ENCODE measurements around the gene NALCN. TPM values are rescaled to one million over a fixed set of nuclear protein-coding genes. Genes with fewer than 3 reads are reported as not detected.

The NALCN gene
- total RNA-seq, 2 donors from 2014 or later: 26.9 to 28.6 TPM

DNA sequence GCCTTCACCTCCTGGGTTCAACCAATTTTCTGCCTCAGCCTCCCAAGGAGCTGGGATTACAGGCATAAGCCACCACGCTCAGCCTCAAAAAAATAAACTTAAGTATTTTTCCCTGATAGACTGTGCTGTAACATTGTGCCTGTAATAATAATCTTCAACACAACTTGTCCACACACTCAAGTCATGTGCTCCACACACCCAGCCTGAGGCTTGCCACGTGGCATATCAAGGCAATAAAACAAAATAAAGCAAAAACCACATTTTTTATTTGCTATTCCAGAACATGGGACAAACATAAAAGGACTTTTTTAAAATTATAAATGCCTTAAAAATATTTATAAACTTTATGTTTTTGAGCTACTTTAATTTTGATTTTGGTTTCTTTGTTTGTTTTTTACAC, 115.8 kb downstream of the NALCN start:
- Histone ChIP-seq H3K27ac (peak overlapping the region in 1 of 2 donors; percentile 18), H3K36me3 (no peaks in the 10 kb centered on the region), H3K4me3 (no peak overlapping the region), H3K27me3 (replicated peaks; ENCODE audit: insufficient read depth) (no peaks in the 10 kb centered on the region), H3K4me1 (ENCODE audit: control insufficient read depth in 1 of 2, low read depth in 2 of 2) (peaks cover 6 to 26% of the 10 kb centered on the region in 2 donors), H3K9me3 (no peaks in the 10 kb centered on the region)
- TF ChIP-seq, protein P1, sequence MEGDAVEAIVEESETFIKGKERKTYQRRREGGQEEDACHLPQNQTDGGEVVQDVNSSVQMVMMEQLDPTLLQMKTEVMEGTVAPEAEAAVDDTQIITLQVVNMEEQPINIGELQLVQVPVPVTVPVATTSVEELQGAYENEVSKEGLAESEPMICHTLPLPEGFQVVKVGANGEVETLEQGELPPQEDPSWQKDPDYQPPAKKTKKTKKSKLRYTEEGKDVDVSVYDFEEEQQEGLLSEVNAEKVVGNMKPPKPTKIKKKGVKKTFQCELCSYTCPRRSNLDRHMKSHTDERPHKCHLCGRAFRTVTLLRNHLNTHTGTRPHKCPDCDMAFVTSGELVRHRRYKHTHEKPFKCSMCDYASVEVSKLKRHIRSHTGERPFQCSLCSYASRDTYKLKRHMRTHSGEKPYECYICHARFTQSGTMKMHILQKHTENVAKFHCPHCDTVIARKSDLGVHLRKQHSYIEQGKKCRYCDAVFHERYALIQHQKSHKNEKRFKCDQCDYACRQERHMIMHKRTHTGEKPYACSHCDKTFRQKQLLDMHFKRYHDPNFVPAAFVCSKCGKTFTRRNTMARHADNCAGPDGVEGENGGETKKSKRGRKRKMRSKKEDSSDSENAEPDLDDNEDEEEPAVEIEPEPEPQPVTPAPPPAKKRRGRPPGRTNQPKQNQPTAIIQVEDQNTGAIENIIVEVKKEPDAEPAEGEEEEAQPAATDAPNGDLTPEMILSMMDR (IDR thresholded peaks at IDR 0.05): no peak
- ATAC-seq (ENCODE audit: insufficient number of reproducible peaks, low FRiP score, low read depth) (peak; percentile 14), DNase-seq (ENCODE audit: low spot score) (no peak)

DNA sequence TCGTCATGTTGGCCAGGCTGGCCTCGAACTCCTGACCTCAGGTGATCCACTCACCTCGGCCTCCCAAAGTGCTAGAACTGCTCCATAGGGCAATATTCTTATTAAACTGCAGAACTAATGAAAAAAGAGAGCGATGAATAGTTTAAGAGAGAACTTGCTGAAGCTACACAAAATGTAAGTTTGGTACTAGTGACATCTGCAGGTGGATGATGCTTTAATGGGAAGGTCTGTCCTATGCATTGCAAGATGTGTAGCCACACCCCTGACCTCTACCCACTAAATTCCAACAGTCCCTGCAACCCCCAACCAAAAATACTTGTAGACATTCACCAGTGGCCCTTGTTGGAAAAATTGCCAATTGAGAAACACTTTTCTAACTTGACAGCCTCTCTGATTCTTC, 117.8 kb downstream of the NALCN start:
- H3K4me3 ChIP-seq: no peak overlapping the region
- TF ChIP-seq, protein P1 (IDR thresholded peaks at IDR 0.05): no peak
- no peaks in the 10 kb centered on the region for H3K36me3 ChIP-seq
- H3K27ac ChIP-seq: no peak overlapping the region
- no peak for ATAC-seq (ENCODE audit: insufficient number of reproducible peaks, low FRiP score, low read depth)
- no peaks in the 10 kb centered on the region for H3K27me3 ChIP-seq (replicated peaks; ENCODE audit: insufficient read depth)
- DNase-seq (ENCODE audit: low spot score): no peak
- H3K9me3 ChIP-seq: no peaks in the 10 kb centered on the region
- peaks cover 6 to 25% of the 10 kb centered on the region in 2 donors for H3K4me1 ChIP-seq (ENCODE audit: control insufficient read depth in 1 of 2, low read depth in 2 of 2)

DNA sequence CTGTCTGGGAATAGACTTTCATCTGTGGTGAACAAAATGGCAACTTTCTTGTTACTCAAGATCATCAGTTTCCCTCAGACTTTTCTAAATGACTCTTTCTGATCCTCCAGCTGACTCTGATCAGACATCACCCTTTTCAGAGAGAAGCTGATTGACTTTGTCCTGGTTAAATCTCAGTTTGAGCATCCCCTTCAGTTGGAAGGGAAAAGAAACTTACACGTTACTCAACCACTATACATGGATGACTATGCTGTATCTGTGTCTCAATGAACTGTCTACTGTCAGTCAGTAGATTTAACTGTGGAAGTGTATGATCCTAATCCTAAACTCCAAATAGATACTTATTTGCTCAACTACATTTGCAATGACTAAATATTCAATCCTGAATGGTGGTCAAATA, 118.5 kb downstream of the NALCN start:
- TF ChIP-seq, protein P1 (IDR thresholded peaks at IDR 0.05): no peak
- H3K4me1 ChIP-seq (ENCODE audit: control insufficient read depth in 1 of 2, low read depth in 2 of 2): peaks cover 6 to 20% of the 10 kb centered on the region in 2 donors
- no peaks in the 10 kb centered on the region for H3K27me3 ChIP-seq (replicated peaks; ENCODE audit: insufficient read depth)
- ATAC-seq (ENCODE audit: insufficient number of reproducible peaks, low FRiP score, low read depth) (no peak), DNase-seq (ENCODE audit: low spot score) (no peak)
- H3K27ac ChIP-seq: no peak overlapping the region
- no peaks in the 10 kb centered on the region for H3K36me3 ChIP-seq
- no peaks in the 10 kb centered on the region for H3K9me3 ChIP-seq
- no peak overlapping the region for H3K4me3 ChIP-seq

DNA sequence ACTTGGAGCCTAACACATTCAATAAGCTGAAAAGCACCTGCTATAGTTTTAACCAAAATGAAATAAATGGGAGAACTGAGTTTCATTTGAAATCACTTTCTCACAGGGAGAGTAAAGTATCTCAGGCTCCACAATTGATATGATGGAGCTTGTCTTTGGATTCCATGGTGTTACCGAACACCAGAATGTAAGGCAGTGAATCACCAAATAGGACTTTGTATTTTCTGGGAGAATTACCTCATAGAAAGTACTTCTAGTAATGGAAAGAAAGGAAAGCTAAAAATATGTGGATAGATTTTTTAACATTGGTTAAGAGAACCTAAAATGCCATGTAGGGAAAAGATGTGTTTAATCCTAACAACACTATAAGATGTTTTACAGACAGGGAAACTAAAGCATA, 123.6 kb downstream of the NALCN start:
- Histone ChIP-seq H3K9me3 (no peaks in the 10 kb centered on the region), H3K36me3 (no peaks in the 10 kb centered on the region), H3K4me3 (no peak overlapping the region), H3K27ac (no peak overlapping the region), H3K27me3 (replicated peaks; ENCODE audit: insufficient read depth) (no peaks in the 10 kb centered on the region), H3K4me1 (ENCODE audit: control insufficient read depth in 1 of 2, low read depth in 2 of 2) (no peaks in the 10 kb centered on the region)
- TF ChIP-seq, protein P1 (IDR thresholded peaks at IDR 0.05): no peak
- no peak for ATAC-seq (ENCODE audit: insufficient number of reproducible peaks, low FRiP score, low read depth)
- DNase-seq (ENCODE audit: low spot score): no peak

DNA sequence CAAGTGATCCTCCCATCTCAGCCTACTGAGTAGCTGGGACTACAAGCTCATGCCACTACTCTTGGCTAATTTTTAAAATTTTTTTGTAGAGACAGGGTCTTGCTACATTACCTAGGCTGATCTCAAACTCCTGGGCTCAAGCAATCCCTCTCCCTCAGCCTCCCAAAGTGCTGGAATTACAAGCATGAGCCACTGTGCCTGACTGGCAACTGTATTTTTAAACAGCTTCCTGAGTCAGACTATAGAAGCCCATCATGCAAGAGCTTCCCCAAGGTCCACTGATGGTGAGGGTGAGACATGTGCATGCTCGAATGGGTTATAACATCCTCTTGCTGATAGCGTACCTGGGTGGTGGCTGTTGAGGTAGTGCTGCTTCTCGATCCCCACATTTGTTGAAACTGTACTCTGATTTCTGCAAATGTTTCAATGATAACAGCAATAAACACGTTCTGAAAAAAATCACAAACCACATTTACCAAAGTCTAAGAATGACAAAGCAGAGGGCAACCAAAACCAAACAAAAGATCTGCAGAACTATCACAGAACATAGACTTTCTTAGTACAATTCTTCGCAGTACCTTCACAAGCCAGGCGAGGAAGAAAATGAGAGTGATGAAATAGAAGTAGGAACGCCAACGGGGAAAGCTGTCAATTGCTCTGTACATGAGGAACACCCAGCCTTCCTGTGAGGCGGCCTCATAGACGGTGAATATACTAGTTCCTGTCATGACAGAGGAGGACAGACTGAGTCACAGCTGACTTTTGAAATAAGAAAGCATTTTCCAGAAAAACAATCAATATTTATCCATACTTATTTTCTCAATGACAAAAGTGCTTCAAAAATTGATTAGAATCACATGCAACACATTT, 124.4 kb downstream of the NALCN start:
- Histone ChIP-seq H3K27ac (no peak overlapping the region), H3K27me3 (replicated peaks; ENCODE audit: insufficient read depth) (no peaks in the 10 kb centered on the region), H3K9me3 (no peaks in the 10 kb centered on the region), H3K4me3 (no peak overlapping the region), H3K4me1 (ENCODE audit: control insufficient read depth in 1 of 2, low read depth in 2 of 2) (no peaks in the 10 kb centered on the region), H3K36me3 (no peaks in the 10 kb centered on the region)
- DNase-seq (ENCODE audit: low spot score) (no peak), ATAC-seq (ENCODE audit: insufficient number of reproducible peaks, low FRiP score, low read depth) (no peak)
- TF ChIP-seq, protein P1 (IDR thresholded peaks at IDR 0.05): no peak
